Upper lobe of right lung (tissue), 1 donor: Measurements from ENCODE around the gene TRAPPC5. TPM values are rescaled to one million over a fixed set of nuclear protein-coding genes. Genes with fewer than 3 reads are reported as not detected.

Experiments
- ATAC-seq: fragments of 200-7000 bp; cut with Tn5 transposase; one replicate; pipeline ENCODE4 v1.9.1; 2020; ENCODE audit warnings: mild to moderate bottlenecking, moderate library complexity
- DNase-seq: peaks from one replicate; pipeline ENCODE4 v3.0.0-alpha.2; 2020
- H3K27ac ChIP-seq: fragments of 200-600 bp; one replicate; pipeline ENCODE4 v1.8.0; 2022
- H3K27me3 ChIP-seq: fragments of 200-600 bp; one replicate; pipeline ENCODE4 v1.8.0; 2022; ENCODE audit warnings: mild to moderate bottlenecking
- H3K36me3 ChIP-seq: fragments of 200-600 bp; one replicate; pipeline ENCODE4 v1.8.0; 2022
- H3K4me1 ChIP-seq: fragments of 200-600 bp; one replicate; pipeline ENCODE4 v1.8.0; 2022
- H3K4me3 ChIP-seq: fragments of 200-600 bp; one replicate; pipeline ENCODE4 v1.8.0; 2022; ENCODE audit warnings: mild to moderate bottlenecking
- H3K9me3 ChIP-seq: fragments of 200-600 bp; one replicate; pipeline ENCODE4 v1.8.0; 2022
- intact Hi-C: fragments of 100-400 bp; cut with DNase I; formaldehyde crosslinking; loops from one replicate; pipeline ENCODE4 v1.11.0; 2022
- total RNA-seq: library from RNA; stranded (reverse); fragmentation: NEBNext Ultra II Directional; extraction: Animal tissue kit (Norgen Biotek cat#: 25700); gene quantifications from one replicate; pipeline ENCODE4 v1.2.1, GENCODE V29; 2021
- TF ChIP-seq, protein P1 (sequence below): fragments of 200-600 bp; IDR thresholded peaks from one replicate; pipeline ENCODE4 v1.8.0; 2022; ENCODE audit warnings: antibody characterized with exemption
- donor health status: DM: no; HTN: yes; CAD: no; lungs with severe emphysema.

Gene TRAPPC5
- total RNA-seq, 1 donor from 2014 or later: 83.9 TPM

DNA sequence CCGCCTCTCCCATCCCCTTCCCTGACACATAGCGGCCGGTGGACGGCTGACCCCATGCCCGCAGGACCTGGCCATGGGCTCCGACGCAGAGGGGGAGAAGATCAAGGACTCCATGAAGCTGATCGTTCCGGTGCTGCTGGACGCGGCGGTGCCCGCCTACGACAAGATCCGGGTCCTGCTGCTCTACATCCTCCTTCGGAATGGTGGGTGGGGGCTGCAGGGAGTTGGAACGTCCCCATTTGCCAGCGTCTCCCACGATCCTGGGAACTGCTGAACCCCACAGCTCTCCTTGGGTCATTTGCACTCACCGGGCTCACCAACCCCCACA is 36.1 kb upstream of the TRAPPC5 start:
- Histone ChIP-seq H3K4me3 (no peak overlapping the region), H3K27me3 (no peaks in the 10 kb centered on the region), H3K4me1 (no peaks in the 10 kb centered on the region), H3K9me3 (no peaks in the 10 kb centered on the region), H3K27ac (no peak overlapping the region), H3K36me3 (peaks cover 10% of the 10 kb centered on the region)
- TF ChIP-seq, protein P1, sequence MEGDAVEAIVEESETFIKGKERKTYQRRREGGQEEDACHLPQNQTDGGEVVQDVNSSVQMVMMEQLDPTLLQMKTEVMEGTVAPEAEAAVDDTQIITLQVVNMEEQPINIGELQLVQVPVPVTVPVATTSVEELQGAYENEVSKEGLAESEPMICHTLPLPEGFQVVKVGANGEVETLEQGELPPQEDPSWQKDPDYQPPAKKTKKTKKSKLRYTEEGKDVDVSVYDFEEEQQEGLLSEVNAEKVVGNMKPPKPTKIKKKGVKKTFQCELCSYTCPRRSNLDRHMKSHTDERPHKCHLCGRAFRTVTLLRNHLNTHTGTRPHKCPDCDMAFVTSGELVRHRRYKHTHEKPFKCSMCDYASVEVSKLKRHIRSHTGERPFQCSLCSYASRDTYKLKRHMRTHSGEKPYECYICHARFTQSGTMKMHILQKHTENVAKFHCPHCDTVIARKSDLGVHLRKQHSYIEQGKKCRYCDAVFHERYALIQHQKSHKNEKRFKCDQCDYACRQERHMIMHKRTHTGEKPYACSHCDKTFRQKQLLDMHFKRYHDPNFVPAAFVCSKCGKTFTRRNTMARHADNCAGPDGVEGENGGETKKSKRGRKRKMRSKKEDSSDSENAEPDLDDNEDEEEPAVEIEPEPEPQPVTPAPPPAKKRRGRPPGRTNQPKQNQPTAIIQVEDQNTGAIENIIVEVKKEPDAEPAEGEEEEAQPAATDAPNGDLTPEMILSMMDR: no peak
- ATAC-seq (no peak), DNase-seq (no peak)
- intact Hi-C loops: no loop called here

DNA sequence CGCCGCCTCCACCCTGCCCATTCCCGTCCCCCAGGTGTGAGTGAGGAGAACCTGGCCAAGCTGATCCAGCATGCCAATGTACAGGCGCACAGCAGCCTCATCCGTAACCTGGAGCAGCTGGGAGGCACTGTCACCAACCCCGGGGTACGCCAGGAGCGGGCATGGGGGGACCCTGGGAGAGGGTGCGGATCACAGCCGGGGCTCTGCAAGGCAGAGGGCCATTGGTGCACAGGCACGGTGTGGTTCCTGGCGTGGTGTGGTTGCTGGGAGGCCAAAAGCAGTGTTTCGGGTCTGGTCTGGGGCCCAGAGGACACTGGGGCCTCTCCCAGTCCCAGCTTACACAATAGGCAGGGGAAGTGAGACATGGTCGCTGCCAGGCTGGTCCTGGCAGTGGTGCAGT is 35.5 kb upstream of the TRAPPC5 start:
- Histone ChIP-seq H3K36me3 (peaks cover 10% of the 10 kb centered on the region), H3K4me3 (no peak overlapping the region), H3K4me1 (no peaks in the 10 kb centered on the region), H3K9me3 (no peaks in the 10 kb centered on the region), H3K27ac (no peak overlapping the region), H3K27me3 (no peaks in the 10 kb centered on the region)
- DNase-seq: no peak
- intact Hi-C loops: no loop called here
- TF ChIP-seq, protein P1: no peak
- ATAC-seq: peak; percentile 51

DNA sequence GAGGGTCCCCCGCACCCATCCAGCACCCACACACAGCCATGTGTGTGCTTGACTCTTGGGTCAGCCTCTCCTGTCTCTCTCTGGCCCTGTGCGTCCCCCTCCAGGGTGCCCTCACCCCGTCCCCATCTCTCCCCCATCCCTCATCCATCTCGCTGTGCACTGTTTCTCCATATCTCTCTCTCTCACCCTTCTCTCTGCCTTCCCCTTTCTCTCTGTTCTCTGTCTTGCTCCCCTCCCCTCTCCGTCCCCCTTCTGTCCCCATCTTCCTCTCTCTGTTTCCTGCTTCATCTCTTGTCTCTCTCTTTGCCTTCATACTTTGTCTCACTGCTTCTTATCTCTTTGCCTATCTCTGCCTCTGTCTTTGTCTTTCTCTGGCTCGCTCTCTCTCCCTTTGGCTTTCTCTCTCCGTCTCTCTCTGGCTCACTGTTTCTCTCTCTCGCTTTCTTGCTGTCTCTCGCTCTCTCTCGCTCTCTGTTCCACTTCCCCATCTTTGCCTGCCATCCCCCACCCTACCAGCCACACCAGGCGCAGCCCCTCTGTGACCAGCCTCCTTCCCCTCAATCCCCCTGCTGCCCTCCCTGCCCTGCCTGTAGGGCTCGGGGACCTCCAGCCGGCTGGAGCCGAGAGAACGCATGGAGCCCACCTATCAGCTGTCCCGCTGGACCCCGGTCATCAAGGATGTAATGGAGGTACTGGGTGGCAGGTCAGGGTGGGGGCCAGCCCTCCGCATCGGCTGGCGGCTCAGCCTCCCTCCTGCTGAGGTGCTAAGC is 34.8 kb upstream of the TRAPPC5 start:
- no peak overlapping the region for H3K4me3 ChIP-seq
- no peak for DNase-seq

DNA sequence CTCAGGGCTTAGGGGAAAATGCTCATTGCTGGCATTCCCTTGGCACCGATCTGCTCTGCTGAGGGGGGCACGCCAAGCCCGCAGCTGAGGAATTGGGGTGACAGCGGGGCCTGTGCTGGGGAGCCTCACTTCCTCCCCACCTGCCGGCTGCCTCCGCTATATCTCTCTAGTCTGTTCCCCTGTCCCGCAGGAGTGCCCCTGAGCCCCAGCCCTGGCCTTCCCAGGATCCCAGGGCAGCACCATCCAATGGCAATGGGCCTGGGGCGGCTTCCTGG is 34.3 kb upstream of the TRAPPC5 start:
- Histone ChIP-seq H3K4me1 (no peaks in the 10 kb centered on the region), H3K27ac (no peak overlapping the region), H3K4me3 (no peak overlapping the region), H3K36me3 (peaks cover 10% of the 10 kb centered on the region), H3K9me3 (no peaks in the 10 kb centered on the region), H3K27me3 (no peaks in the 10 kb centered on the region)
- no peak for ATAC-seq
- no peak for DNase-seq
- TF ChIP-seq, protein P1: no peak
- intact Hi-C loops: no loop called here

More for the DNA sequence above, 34.8 kb upstream of the TRAPPC5 start:
- ATAC-seq: no peak
- no peak overlapping the region for H3K27ac ChIP-seq
- H3K36me3 ChIP-seq: peaks cover 10% of the 10 kb centered on the region
- no peaks in the 10 kb centered on the region for H3K4me1 ChIP-seq
- H3K9me3 ChIP-seq: no peaks in the 10 kb centered on the region
- H3K27me3 ChIP-seq: no peaks in the 10 kb centered on the region
- TF ChIP-seq, protein P1: no peak
- intact Hi-C loops: no loop called here

DNA sequence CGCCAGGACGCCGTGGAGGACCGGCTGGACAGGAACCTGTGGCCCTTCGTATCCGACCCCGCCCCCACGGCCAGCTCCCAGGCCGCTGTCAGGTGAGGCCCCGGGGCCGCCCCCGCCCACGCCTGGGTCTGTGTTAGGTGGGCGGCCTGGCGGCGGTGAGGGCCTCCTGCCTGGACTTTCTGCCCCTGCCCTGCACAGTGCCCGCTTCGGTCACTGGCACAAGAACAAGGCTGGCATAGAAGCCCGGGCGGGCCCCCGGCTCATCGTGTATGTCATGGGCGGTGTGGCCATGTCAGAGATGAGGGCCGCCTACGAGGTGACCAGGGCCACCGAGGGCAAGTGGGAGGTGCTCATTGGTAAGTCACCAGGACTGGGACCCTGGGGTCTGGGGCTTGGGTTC is 33.5 kb upstream of the TRAPPC5 start:
- TF ChIP-seq, protein P1: no peak
- Histone ChIP-seq H3K27me3 (no peaks in the 10 kb centered on the region), H3K4me3 (no peak overlapping the region), H3K9me3 (no peaks in the 10 kb centered on the region), H3K4me1 (peaks cover under 1% of the 10 kb centered on the region), H3K27ac (no peak overlapping the region), H3K36me3 (peaks cover 10% of the 10 kb centered on the region)
- ATAC-seq: no peak
- intact Hi-C loops: no loop called here
- DNase-seq: no peak
